Endothelial cell of umbilical vein (primary cell): Measurements from ENCODE around the gene NKD2. TPM values are rescaled to one million over a fixed set of nuclear protein-coding genes. Genes with fewer than 3 reads are reported as not detected.

ENCODE experiments used
- BruUV-seq: library from RNA; stranded (reverse); fragments of 400-500 nt; replicated peaks from 2 replicates; lab custom pipeline; 2021; lab: Mats Ljungman, UMichigan
- CTCF ChIA-PET: fragments of 300-600, 350-600 bp; sonication (Branson Sonifier 250); formaldehyde crosslinking; loops from one replicate; lab custom pipeline; 2021; ENCODE audit warnings: antibody characterized with exemption, inconsistent platforms; lab: Charles Lee
- POLR2A ChIA-PET: fragments of 300-600, 350-600 bp; sonication (Branson Sonifier 250); formaldehyde crosslinking; loops from one replicate; lab custom pipeline; 2021; ENCODE audit warnings: antibody characterized with exemption, inconsistent platforms; lab: Charles Lee
- DNase-seq: peaks from one replicate; pipeline ENCODE4 v3.0.0-alpha.2; 2011; ENCODE audit warnings: low read depth, low spot score
- FAIRE-seq: peaks from 2 replicates; lab custom pipeline; 2011; peaks lifted over from hg19 to GRCh38; lab: Jason Lieb, UNC
- H2AFZ ChIP-seq: 2 replicates; pipeline ENCODE4 v1.6.0; 2012; ENCODE audit warnings: low read depth, low read length, control low read depth, inconsistent platforms
- H3K27ac ChIP-seq: 2 replicates; pipeline ENCODE4 v1.5.1; 2011; ENCODE audit warnings: low read depth, mild to moderate bottlenecking, control low read depth, low read length, moderate library complexity; ENCODE audit not compliant: insufficient read depth
- H3K27me3 ChIP-seq, 2 experiments: 2 replicates each; pipeline versions ENCODE4 v1.6.0 to v1.6.1; 2011; ENCODE audit warnings: low read length in 2 of 2, mixed read lengths in 1 of 2; ENCODE audit not compliant: control insufficient read depth in 2 of 2, insufficient read depth in 2 of 2
- H3K36me3 ChIP-seq, 2 experiments: 2 replicates in 1 of 2; 3 replicates in 1 of 2; pipeline ENCODE4 v1.5.1; 2011; ENCODE audit warnings: low read length in 2 of 2, mild to moderate bottlenecking in 1 of 2, moderate library complexity in 1 of 2; ENCODE audit not compliant: control insufficient read depth in 2 of 2, insufficient read depth in 2 of 2; ENCODE audit errors: extremely low read depth in 1 of 2
- H3K4me1 ChIP-seq: 3 replicates; pipeline ENCODE4 v1.5.1; 2011; ENCODE audit warnings: mild to moderate bottlenecking, low read length; ENCODE audit not compliant: control insufficient read depth, insufficient read depth; ENCODE audit errors: extremely low read depth
- H3K4me2 ChIP-seq: 2 replicates; pipeline ENCODE4 v1.6.1; 2011; ENCODE audit warnings: low read length, control low read depth, mixed read lengths; ENCODE audit not compliant: insufficient read depth
- H3K4me3 ChIP-seq, 3 experiments: fragments of 200-600 bp in 1 of 3; sonication (generic), shearing (Covaris generic) in 1 of 3; replicated peaks in 1 of 3; 2 replicates each; pipeline ENCODE4 v1.5.1; 2011 to 2016; ENCODE audit warnings: control low read depth in 3 of 3, low read length in 3 of 3, mild to moderate bottlenecking in 2 of 3, inconsistent platforms in 1 of 3, low read depth in 1 of 3, moderate library complexity in 1 of 3; ENCODE audit not compliant: insufficient read depth in 1 of 3
- H3K79me2 ChIP-seq: 2 replicates; pipeline ENCODE4 v1.6.0; 2012; ENCODE audit warnings: low read length, inconsistent platforms; ENCODE audit not compliant: control insufficient read depth, insufficient read depth
- H3K9ac ChIP-seq: replicated peaks from 2 replicates; pipeline ENCODE3; 2011; ENCODE audit warnings: low read length, control low read depth; ENCODE audit not compliant: insufficient read depth; ENCODE audit errors: extremely low read depth
- H3K9me1 ChIP-seq: replicated peaks from 3 replicates; pipeline ENCODE4 v1.6.0; 2011; ENCODE audit warnings: mild to moderate bottlenecking, low read length; ENCODE audit not compliant: control insufficient read depth, insufficient read depth; ENCODE audit errors: extremely low read depth
- H3K9me3 ChIP-seq: replicated peaks from 2 replicates; pipeline ENCODE4 v1.5.1; 2012; ENCODE audit warnings: low read length, inconsistent platforms; ENCODE audit not compliant: control insufficient read depth, insufficient read depth
- H4K20me1 ChIP-seq: replicated peaks from 2 replicates; pipeline ENCODE3; 2011; ENCODE audit warnings: mild to moderate bottlenecking, low read length; ENCODE audit not compliant: control insufficient read depth, insufficient read depth; ENCODE audit errors: extremely low read depth
- CTCF ChIP-seq, 2 donors: IDR thresholded peaks; 1 replicate in 1 of 2; 2 replicates in 1 of 2; pipeline ENCODE4 v1.5.1; 2011; ENCODE audit warnings: low read length in 2 of 2, mild to moderate bottlenecking in 2 of 2, moderate library complexity in 2 of 2, control low read depth in 1 of 2, inconsistent platforms in 1 of 2, low read depth in 1 of 2; ENCODE audit not compliant: insufficient read depth in 1 of 2; ENCODE audit errors: extremely low read depth in 1 of 2
- EZH2 ChIP-seq: IDR thresholded peaks from 2 replicates; pipeline ENCODE4 v1.6.1; 2012; ENCODE audit warnings: borderline replicate concordance, low read depth, mild to moderate bottlenecking, moderate library complexity, low read length, inconsistent platforms; ENCODE audit not compliant: severe bottlenecking
- FOS ChIP-seq: IDR thresholded peaks from 2 replicates; pipeline ENCODE4 v1.6.1; 2011; ENCODE audit warnings: mild to moderate bottlenecking, low read length, moderate library complexity, borderline replicate concordance; ENCODE audit not compliant: insufficient read depth
- GATA2 ChIP-seq: IDR thresholded peaks from 2 replicates; pipeline ENCODE4 v1.7.0; 2011; ENCODE audit warnings: low read depth, mild to moderate bottlenecking, moderate library complexity, mixed read lengths, low read length; ENCODE audit not compliant: insufficient read length, insufficient read depth
- JUN ChIP-seq: IDR thresholded peaks from 2 replicates; pipeline ENCODE4 v1.6.1; 2011; ENCODE audit warnings: borderline replicate concordance, low read depth; ENCODE audit not compliant: insufficient read length, insufficient read depth
- MAX ChIP-seq: IDR thresholded peaks from 2 replicates; pipeline ENCODE4 v1.6.1; 2011; ENCODE audit not compliant: insufficient read depth, insufficient read length
- MYC ChIP-seq: IDR thresholded peaks from one replicate; pipeline ENCODE4 v1.6.1; 2011; ENCODE audit warnings: mild to moderate bottlenecking, low read depth, low read length
- POLR2A ChIP-seq: IDR thresholded peaks from 2 replicates; pipeline ENCODE4 v1.6.1; 2012; ENCODE audit warnings: low read depth, mild to moderate bottlenecking, control low read depth, low read length
- POLR2AphosphoS5 ChIP-seq: IDR thresholded peaks from 2 replicates; pipeline ENCODE4 v1.6.1; 2012; ENCODE audit warnings: low read depth, mild to moderate bottlenecking, control low read depth, low read length, moderate library complexity; ENCODE audit not compliant: insufficient read depth
- dilution Hi-C: fragments of 300-500 bp; cut with MboI; formaldehyde crosslinking; loops from one replicate; pipeline ENCODE4 v1.15.0; 2019; ENCODE audit warnings: low sequenced_read_pairs; ENCODE audit not compliant: extremely low pct_ligation_motif_present
- intact Hi-C: fragments of 100-400 bp; cut with micrococcal nuclease; formaldehyde crosslinking; loops from one replicate; pipeline ENCODE4 v1.10.0; 2022
- polyA plus RNA-seq, 4 experiments: library from polyadenylated mRNA; depleted of rRNA in 3 of 4; stranded (reverse) in 3 of 4; unstranded in 1 of 4; fragments of >200 nt; gene quantifications; 2 replicates each; pipeline versions ENCODE4 v1.2.1 to v1.2.3, GENCODE V29; 2011 to 2012; ENCODE audit warnings: missing spikeins in 1 of 4
- total RNA-seq: library from RNA; stranded (reverse); gene quantifications from 2 replicates; pipeline ENCODE4 v1.2.3, GENCODE V29; 2021

Gene NKD2
- total and polyA plus RNA-seq, 2 donors (not counting 3 experiments of a cell fraction or from before 2014, with no cell fraction given) = 0.08 TPM; not detected in 1

DNA sequence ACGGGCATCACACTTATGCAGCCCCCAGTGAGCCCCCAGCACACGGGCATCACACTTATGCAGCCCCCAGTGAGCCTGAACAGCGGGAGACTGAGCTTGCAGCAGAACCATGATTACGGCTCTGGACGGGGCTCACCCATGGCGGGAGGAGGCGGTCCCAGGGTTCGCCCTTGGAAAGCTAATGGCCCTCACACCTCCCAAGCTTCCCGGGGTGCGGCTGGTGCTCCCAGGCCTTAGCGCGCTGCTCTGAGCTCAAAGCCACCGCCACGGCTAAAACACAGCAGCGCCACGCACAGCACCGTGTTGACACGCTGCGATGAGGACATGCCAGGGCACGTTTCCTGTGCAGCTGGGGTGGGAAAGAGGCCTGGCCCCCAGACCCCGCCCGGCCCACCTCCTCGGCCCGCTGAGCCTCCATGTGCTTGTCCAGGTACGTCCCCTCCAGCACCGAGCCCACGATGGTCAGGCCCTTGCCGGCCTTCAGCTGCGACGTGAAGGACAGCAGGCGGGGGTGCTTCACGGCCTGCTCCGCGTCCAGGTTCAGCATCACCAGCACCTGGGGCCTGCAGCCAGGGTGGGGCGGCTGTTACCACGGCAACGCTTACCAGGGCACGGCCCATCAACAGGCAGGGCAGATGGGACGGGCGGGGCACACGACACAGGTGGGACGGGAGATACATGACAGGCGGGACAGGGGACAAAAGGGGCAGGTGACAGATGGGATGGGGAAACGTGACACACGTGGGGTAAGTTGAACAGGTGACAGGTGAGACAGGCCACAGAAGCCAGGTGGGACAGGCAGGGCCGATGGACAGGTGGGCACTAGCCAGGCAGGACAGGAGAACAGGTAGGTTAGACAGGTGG lies 64.9 kb downstream of the NKD2 start:
- H3K9ac ChIP-seq = no peak overlapping the region
- no peaks in the 10 kb centered on the region for H3K9me3 ChIP-seq
- H3K4me2 ChIP-seq = no peak overlapping the region
- H3K9me1 ChIP-seq = no peaks in the 10 kb centered on the region
- H3K27me3 ChIP-seq = no peaks in the 10 kb centered on the region
- dilution Hi-C loops (no loop called here), intact Hi-C loops (no loop called here)
- DNase-seq (no peak), FAIRE-seq (no peak)
- no peaks in the 10 kb centered on the region for H3K79me2 ChIP-seq
- peaks cover 0 to 25% of the 10 kb centered on the region in 2 experiments for H3K36me3 ChIP-seq
- no peak for TF ChIP-seq MAX
- no peak for TF ChIP-seq POLR2AphosphoS5
- no peak for TF ChIP-seq EZH2
- TF ChIP-seq JUN = no peak
- no peak for TF ChIP-seq MYC
- ChIA-PET CTCF (no interaction called here), POLR2A (no interaction called here)
- no peak overlapping the region for H3K4me3 ChIP-seq
- H4K20me1 ChIP-seq = no peaks in the 10 kb centered on the region
- no peaks in the 10 kb centered on the region for H3K4me1 ChIP-seq
- no peak overlapping the region for H3K27ac ChIP-seq
- no TSS peak for BruUV-seq
- no peak overlapping the region for H2AFZ ChIP-seq

DNA sequence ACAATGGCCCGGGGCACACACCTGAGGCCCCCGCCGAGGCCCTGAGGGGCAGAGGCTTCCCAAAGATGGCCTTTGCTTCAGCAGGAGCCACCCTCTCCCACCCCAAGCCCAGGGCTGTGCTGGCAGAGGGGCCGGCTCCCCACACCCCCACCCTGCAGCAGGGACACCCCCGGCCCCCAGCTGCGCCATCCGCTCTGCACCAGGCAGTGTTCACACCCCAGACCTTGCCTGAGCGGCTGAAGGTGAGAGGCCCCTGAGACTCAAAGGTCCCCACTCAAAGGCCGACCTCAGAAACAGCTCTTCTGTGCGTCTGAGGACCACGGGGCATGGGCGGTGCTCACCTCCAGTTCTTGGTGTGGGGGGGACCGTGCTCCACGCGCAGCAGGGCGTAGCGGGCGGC lies 65.6 kb downstream of the NKD2 start:
- Histone ChIP-seq H3K4me2 (no peak overlapping the region), H4K20me1 (no peaks in the 10 kb centered on the region), H3K9ac (no peak overlapping the region), H3K27ac (no peak overlapping the region), H3K4me3 (no peak overlapping the region), H3K79me2 (no peaks in the 10 kb centered on the region), H3K27me3 (no peaks in the 10 kb centered on the region), H3K9me1 (no peaks in the 10 kb centered on the region), H3K36me3 (peaks cover 0 to 24% of the 10 kb centered on the region in 2 experiments), H2AFZ (no peak overlapping the region), H3K4me1 (no peaks in the 10 kb centered on the region), H3K9me3 (no peaks in the 10 kb centered on the region)
- intact Hi-C loops = no loop called here
- no TSS peak for BruUV-seq
- DNase-seq (no peak), FAIRE-seq (no peak)
- dilution Hi-C loops = no loop called here
- CTCF ChIA-PET = no interaction called here
- no peak for TF ChIP-seq MAX
- TF ChIP-seq MYC = no peak
- TF ChIP-seq JUN = no peak
- TF ChIP-seq FOS = no peak
- TF ChIP-seq GATA2 = no peak
- no peak for TF ChIP-seq POLR2A
- no peak for TF ChIP-seq CTCF (IDR thresholded peaks at IDR 0.05; ENCODE audit: extremely low read depth in 1 of 2, insufficient read depth in 1 of 2, low read depth in 1 of 2, low read length in 2 of 2)
- TF ChIP-seq EZH2 = no peak
- no peak for TF ChIP-seq POLR2AphosphoS5
- POLR2A ChIA-PET = no interaction called here
